Neural cell (in vitro differentiated cells): Measurements from ENCODE around the gene MAD1L1.
"Not testable (repeated sequence)": the region's sequence is repeated elsewhere in the genome, so short reads cannot be mapped to it uniquely, and the experiment has no call there.

Experiments
- EP300 ChIP-seq: fragments of 450-650 bp; conservative IDR thresholded peaks from 2 replicates; pipeline ENCODE4 v1.6.1; 2014; ENCODE audit warnings: antibody characterized with exemption, mild to moderate bottlenecking, moderate library complexity; ENCODE audit not compliant: poor library complexity, severe bottlenecking
- EZH2 ChIP-seq: fragments of 200-600, 300-800 bp; shearing (Covaris generic), sonication (generic); IDR thresholded peaks from 2 replicates; pipeline ENCODE4 v1.6.1; 2014; ENCODE audit warnings: antibody characterized with exemption, low read length, borderline replicate concordance, mild to moderate bottlenecking; ENCODE audit not compliant: insufficient read depth, poor library complexity, severe bottlenecking
- TAF1 ChIP-seq: IDR thresholded peaks from 2 replicates; pipeline ENCODE4 v1.6.1; 2012; ENCODE audit warnings: low read depth
- TF ChIP-seq, protein P1 (sequence below): IDR thresholded peaks from 2 replicates; pipeline ENCODE4 v1.6.1; 2012; ENCODE audit warnings: borderline replicate concordance
- TF ChIP-seq, protein P2 (sequence below): fragments of 450-650 bp; IDR thresholded peaks from 2 replicates; pipeline ENCODE4 v1.5.1; 2014; ENCODE audit warnings: antibody characterized with exemption, mild to moderate bottlenecking, moderate library complexity; ENCODE audit not compliant: poor library complexity, severe bottlenecking

DNA sequence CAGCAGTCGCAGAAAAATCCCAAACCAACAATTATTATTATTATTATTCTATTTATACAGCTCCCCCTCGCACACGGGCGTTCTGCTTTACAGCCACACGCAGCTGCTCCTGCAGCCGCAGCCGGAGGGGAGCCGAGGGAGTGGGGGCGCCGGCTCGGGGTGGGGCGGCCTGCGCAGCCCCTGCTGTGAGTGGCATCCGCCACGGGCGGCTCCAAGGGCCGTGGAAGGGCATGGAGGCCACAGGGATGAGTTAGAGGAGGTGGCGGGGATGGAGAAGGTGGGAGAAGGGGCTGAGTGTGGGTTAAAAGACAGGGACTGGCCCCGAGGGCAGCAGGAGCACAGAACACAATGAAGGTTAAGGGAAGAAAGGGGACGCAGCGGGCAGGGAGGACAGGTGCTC is 405.8 kb downstream of the MAD1L1 start:
- not testable (repeated sequence) for TF ChIP-seq TAF1, EP300, EZH2
- TF ChIP-seq, protein P1, sequence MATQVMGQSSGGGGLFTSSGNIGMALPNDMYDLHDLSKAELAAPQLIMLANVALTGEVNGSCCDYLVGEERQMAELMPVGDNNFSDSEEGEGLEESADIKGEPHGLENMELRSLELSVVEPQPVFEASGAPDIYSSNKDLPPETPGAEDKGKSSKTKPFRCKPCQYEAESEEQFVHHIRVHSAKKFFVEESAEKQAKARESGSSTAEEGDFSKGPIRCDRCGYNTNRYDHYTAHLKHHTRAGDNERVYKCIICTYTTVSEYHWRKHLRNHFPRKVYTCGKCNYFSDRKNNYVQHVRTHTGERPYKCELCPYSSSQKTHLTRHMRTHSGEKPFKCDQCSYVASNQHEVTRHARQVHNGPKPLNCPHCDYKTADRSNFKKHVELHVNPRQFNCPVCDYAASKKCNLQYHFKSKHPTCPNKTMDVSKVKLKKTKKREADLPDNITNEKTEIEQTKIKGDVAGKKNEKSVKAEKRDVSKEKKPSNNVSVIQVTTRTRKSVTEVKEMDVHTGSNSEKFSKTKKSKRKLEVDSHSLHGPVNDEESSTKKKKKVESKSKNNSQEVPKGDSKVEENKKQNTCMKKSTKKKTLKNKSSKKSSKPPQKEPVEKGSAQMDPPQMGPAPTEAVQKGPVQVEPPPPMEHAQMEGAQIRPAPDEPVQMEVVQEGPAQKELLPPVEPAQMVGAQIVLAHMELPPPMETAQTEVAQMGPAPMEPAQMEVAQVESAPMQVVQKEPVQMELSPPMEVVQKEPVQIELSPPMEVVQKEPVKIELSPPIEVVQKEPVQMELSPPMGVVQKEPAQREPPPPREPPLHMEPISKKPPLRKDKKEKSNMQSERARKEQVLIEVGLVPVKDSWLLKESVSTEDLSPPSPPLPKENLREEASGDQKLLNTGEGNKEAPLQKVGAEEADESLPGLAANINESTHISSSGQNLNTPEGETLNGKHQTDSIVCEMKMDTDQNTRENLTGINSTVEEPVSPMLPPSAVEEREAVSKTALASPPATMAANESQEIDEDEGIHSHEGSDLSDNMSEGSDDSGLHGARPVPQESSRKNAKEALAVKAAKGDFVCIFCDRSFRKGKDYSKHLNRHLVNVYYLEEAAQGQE: not testable (repeated sequence)
- TF ChIP-seq, protein P2, sequence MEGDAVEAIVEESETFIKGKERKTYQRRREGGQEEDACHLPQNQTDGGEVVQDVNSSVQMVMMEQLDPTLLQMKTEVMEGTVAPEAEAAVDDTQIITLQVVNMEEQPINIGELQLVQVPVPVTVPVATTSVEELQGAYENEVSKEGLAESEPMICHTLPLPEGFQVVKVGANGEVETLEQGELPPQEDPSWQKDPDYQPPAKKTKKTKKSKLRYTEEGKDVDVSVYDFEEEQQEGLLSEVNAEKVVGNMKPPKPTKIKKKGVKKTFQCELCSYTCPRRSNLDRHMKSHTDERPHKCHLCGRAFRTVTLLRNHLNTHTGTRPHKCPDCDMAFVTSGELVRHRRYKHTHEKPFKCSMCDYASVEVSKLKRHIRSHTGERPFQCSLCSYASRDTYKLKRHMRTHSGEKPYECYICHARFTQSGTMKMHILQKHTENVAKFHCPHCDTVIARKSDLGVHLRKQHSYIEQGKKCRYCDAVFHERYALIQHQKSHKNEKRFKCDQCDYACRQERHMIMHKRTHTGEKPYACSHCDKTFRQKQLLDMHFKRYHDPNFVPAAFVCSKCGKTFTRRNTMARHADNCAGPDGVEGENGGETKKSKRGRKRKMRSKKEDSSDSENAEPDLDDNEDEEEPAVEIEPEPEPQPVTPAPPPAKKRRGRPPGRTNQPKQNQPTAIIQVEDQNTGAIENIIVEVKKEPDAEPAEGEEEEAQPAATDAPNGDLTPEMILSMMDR: not testable (repeated sequence)
